SHP77 treated with DMSO at 0.1 percent for 48 hours (cell line): ENCODE measurements around the gene MRGPRF.

Experiments used
- DNase-seq: peaks from one replicate; lab custom pipeline; 2025; lab: John Stamatoyannopoulos, UW

Gene MRGPRF

GRCh38 chr11:69050592-69051380, 37.7 kb upstream of the MRGPRF start:
- no peak for DNase-seq

- no peak for DNase-seq
These were observed 36.4 kb upstream of the MRGPRF start for GRCh38 chr11:69049490-69049867.

GRCh38 chr11:69048694-69049489, 35.8 kb upstream of the MRGPRF start, which contains the start of gene TPCN2:
TSS of gene TPCN2 (plus strand) at chr11:69048932. CDS start at chr11:69048998, 66 bp downstream.
- DNase-seq = peak; percentile 82

- DNase-seq = no peak
These were observed 35.1 kb upstream of the MRGPRF start for GRCh38 chr11:69048031-69048693.

GRCh38 chr11:69044111-69045013, 31.3 kb upstream of the MRGPRF start:
- DNase-seq = peak; percentile 64

- DNase-seq = no peak
These were observed 28.5 kb upstream of the MRGPRF start for GRCh38 chr11:69041516-69041915.

GRCh38 chr11:69040581-69041260, 27.7 kb upstream of the MRGPRF start:
- no peak for DNase-seq

GRCh38 chr11:69040051-69040450, 27.0 kb upstream of the MRGPRF start:
- no peak for DNase-seq

GRCh38 chr11:69039501-69039900, 26.5 kb upstream of the MRGPRF start:
- DNase-seq = no peak

- DNase-seq = no peak
These were observed 24.5 kb upstream of the MRGPRF start for GRCh38 chr11:69037544-69037943.

GRCh38 chr11:69037074-69037473, 24.0 kb upstream of the MRGPRF start:
- DNase-seq = no peak

GRCh38 chr11:69035946-69036340, 22.9 kb upstream of the MRGPRF start:
- DNase-seq = no peak

GRCh38 chr11:69035150-69035945, 22.3 kb upstream of the MRGPRF start:
- DNase-seq = no peak

GRCh38 chr11:69034123-69034867, 21.2 kb upstream of the MRGPRF start:
- no peak for DNase-seq

- no peak for DNase-seq
These were observed 20.4 kb upstream of the MRGPRF start for GRCh38 chr11:69033431-69033830.

GRCh38 chr11:69032833-69033232, 19.8 kb upstream of the MRGPRF start:
- DNase-seq = no peak

- DNase-seq = no peak
These were observed 17.3 kb upstream of the MRGPRF start for GRCh38 chr11:69030301-69030700.

GRCh38 chr11:69027704-69028372, 14.8 kb upstream of the MRGPRF start:
- no peak for DNase-seq

GRCh38 chr11:69024509-69024908, 11.5 kb upstream of the MRGPRF start:
- DNase-seq = no peak
